SW 1271 (cell line): Measurements from ENCODE around the gene EML6.
"Not testable (repeated sequence)": the region's sequence is repeated elsewhere in the genome, so short reads cannot be mapped to it uniquely, and the experiment has no call there.

Experiments used
- DNase-seq, 2 experiments: peaks; one replicate each; lab custom pipeline; 2025; lab: John Stamatoyannopoulos, UW

The EML6 gene

GRCh38 chr2:54803783-54804751 lies 80.6 kb downstream of the EML6 start:
- no peak for DNase-seq

GRCh38 chr2:54805255-54805654 lies 81.8 kb downstream of the EML6 start:
- no peak for DNase-seq

- DNase-seq = no peak
Measured at GRCh38 chr2:54806975-54807374, 83.5 kb downstream of the EML6 start.

GRCh38 chr2:54808661-54809060 lies 85.2 kb downstream of the EML6 start:
- DNase-seq = no peak

GRCh38 chr2:54809819-54810218 lies 86.4 kb downstream of the EML6 start:
- DNase-seq = no peak

GRCh38 chr2:54810246-54810645 lies 86.8 kb downstream of the EML6 start:
- DNase-seq = no peak

GRCh38 chr2:54813584-54813983 lies 90.1 kb downstream of the EML6 start:
- DNase-seq = no peak

GRCh38 chr2:54814389-54815147 lies 91.1 kb downstream of the EML6 start:
- no peak for DNase-seq

GRCh38 chr2:54815148-54815539 lies 91.7 kb downstream of the EML6 start:
- no peak for DNase-seq

- no peak for DNase-seq
Measured at GRCh38 chr2:54818226-54818625, 94.8 kb downstream of the EML6 start.

GRCh38 chr2:54820558-54820957 lies 97.1 kb downstream of the EML6 start:
- no peak for DNase-seq

- DNase-seq = no peak
Measured at GRCh38 chr2:54824567-54824966, 101.1 kb downstream of the EML6 start.

- DNase-seq = no peak
Measured at GRCh38 chr2:54830546-54830945, 107.1 kb downstream of the EML6 start.

- DNase-seq = no peak
Measured at GRCh38 chr2:54831480-54831879, 108.0 kb downstream of the EML6 start.

- no peak for DNase-seq
Measured at GRCh38 chr2:54834721-54835120, 111.3 kb downstream of the EML6 start.

GRCh38 chr2:54836477-54836876 lies 113.0 kb downstream of the EML6 start:
- DNase-seq = no peak

GRCh38 chr2:54838585-54839035 lies 115.1 kb downstream of the EML6 start:
- DNase-seq = peak in 1 of 2 experiments; percentile 43

GRCh38 chr2:54839461-54840255 lies 116.2 kb downstream of the EML6 start:
- DNase-seq = no peak

GRCh38 chr2:54840559-54841468 lies 117.4 kb downstream of the EML6 start:
- no peak for DNase-seq

- DNase-seq = not testable (repeated sequence)
Measured at GRCh38 chr2:54841500-54841899, 118.0 kb downstream of the EML6 start.

GRCh38 chr2:54845094-54845493 lies 121.6 kb downstream of the EML6 start:
- DNase-seq = no peak
